ENCODE results near the gene LCN1. TPM values are rescaled to one million over a fixed set of nuclear protein-coding genes. Genes with fewer than 3 reads are reported as not detected.
A peak's percentile ranks its signal among the peaks of the same experiment; 100 is the strongest.

LCN1 gene
- total and polyA plus RNA-seq, 2 of the 8 experiments (the other 6 are each of a cell fraction or from before 2014, with no cell fraction given) = not detected

GRCh38 chr9:135517407-135517822 is 3.8 kb upstream of the LCN1 start:
- Histone ChIP-seq H3K9me3 (ENCODE audit: insufficient read depth in 2 of 2, low read depth in 1 of 2, low read length in 1 of 2) (no peaks in the 10 kb centered on the region), H2BK20ac (ENCODE audit: low read length) (no peak overlapping the region), H3K23me2 (ENCODE audit: low read depth, low read length) (no peaks in the 10 kb centered on the region; the same call in 1 of the 2 replicates), H3K27me3 (replicated peaks in 1 of 4; ENCODE audit: control insufficient read depth in 3 of 4, extremely low read depth in 1 of 4, insufficient read depth in 3 of 4, low read length in 3 of 4) (no peaks in the 10 kb centered on the region), H2AFZ (ENCODE audit: low read length) (no peak overlapping the region), H3K14ac (ENCODE audit: insufficient read length) (no peak overlapping the region), H4K5ac (ENCODE audit: insufficient read length, low read depth, low read length) (no peak overlapping the region), H2BK5ac (ENCODE audit: low read depth, low read length) (no peak overlapping the region), H3K36me3 (ENCODE audit: control insufficient read depth in 2 of 4, insufficient read depth in 4 of 4, low read length in 3 of 4) (no peaks in the 10 kb centered on the region), H3K18ac (ENCODE audit: extremely low read depth, low read length) (no peak overlapping the region), H3K4me2 (ENCODE audit: insufficient read depth in 1 of 2, low read depth in 2 of 2, low read length in 2 of 2) (no peak overlapping the region), H2BK15ac (ENCODE audit: low read length) (no peak overlapping the region), H3K9ac (replicated peaks in 1 of 4; ENCODE audit: extremely low read depth in 1 of 4, low read depth in 3 of 4, low read length in 3 of 4) (no peak overlapping the region), H2BK120ac (replicated peaks; ENCODE audit: low read depth, low read length) (no peak overlapping the region), H3K79me1 (ENCODE audit: low read depth, low read length) (no peaks in the 10 kb centered on the region), H3K56ac (replicated peaks; ENCODE audit: insufficient read length, low read depth, low read length) (no peak overlapping the region), H3K79me2 (ENCODE audit: control insufficient read depth in 1 of 2, insufficient read depth in 2 of 2, low read length in 2 of 2) (no peaks in the 10 kb centered on the region), H3K4me1 (replicated peaks in 1 of 4; ENCODE audit: control insufficient read depth in 3 of 4, insufficient read depth in 4 of 4, low read length in 3 of 4) (peaks cover 0 to 1% (median 0%) of the 10 kb centered on the region in 4 experiments; a peak in 1 of 7 replicates), H4K20me1 (replicated peaks in 1 of 2; ENCODE audit: control insufficient read depth in 1 of 2, insufficient read depth in 2 of 2, low read length in 2 of 2) (no peaks in the 10 kb centered on the region), H2AK5ac (ENCODE audit: low read depth, low read length) (no peak overlapping the region), H3K4me3 (ENCODE audit: extremely low read depth in 1 of 4, insufficient read depth in 2 of 4, low read depth in 3 of 4, low read length in 4 of 4) (no peak overlapping the region), H4K91ac (replicated peaks; ENCODE audit: insufficient read length, low read length) (no peak overlapping the region), H3K23ac (ENCODE audit: insufficient read length) (no peak overlapping the region), H4K8ac (ENCODE audit: extremely low read depth, insufficient read depth, low read length) (no peak overlapping the region), H3K27ac (ENCODE audit: low read depth, low read length) (no peak overlapping the region), H2BK12ac (ENCODE audit: low read depth, low read length) (no peak overlapping the region), H3K4ac (replicated peaks; ENCODE audit: insufficient read length, low read depth, low read length) (no peak overlapping the region)
- DNase-seq (ENCODE audit: low read depth in 1 of 2, low spot score in 2 of 2) (peak in 1 of 2 experiments; percentile 33), FAIRE-seq (no peak)
- WGBS, 2 experiments (ENCODE audit: extremely low coverage in 1 of 2, insufficient coverage in 1 of 2, insufficient read length in 1 of 2, insufficient replicate concordance in 2 of 2, low coverage in 1 of 2, low lambda C conversion rate in 2 of 2, missing lambda C conversion rate in 1 of 2) = 92% methylated on average over 24 of the region's 24 CpGs; no CpG with 5 or more reads in 1 of the 2 experiments
- POLR2A ChIA-PET (ENCODE audit: partially characterized antibody) = interaction anchor here (1.0 kb wide), 1 partner anchor 34 kb away, joined by 3 read pairs; no protein-coding TSS in a partner anchor
- CTCF ChIA-PET (ENCODE audit: partially characterized antibody) = interaction anchor here (0.8 to 1.6 kb wide), 5 partner anchors 9 to 175 kb away, joined by 3 to 7 read pairs (median 5); no protein-coding TSS in a partner anchor
- TF ChIP-seq CHD1 (IDR thresholded peaks at IDR 0.05; ENCODE audit: low read depth, low read length) = no peak
- no peak for TF ChIP-seq BACH1 (IDR thresholded peaks at IDR 0.05; ENCODE audit: low read length)
- TF ChIP-seq HDAC6 (IDR thresholded peaks at IDR 0.05; ENCODE audit: low read depth, low read length) = no peak
- TF ChIP-seq FOSL1 (IDR thresholded peaks at IDR 0.05; ENCODE audit: insufficient read depth, low read depth, low read length) = no peak
- TF ChIP-seq ATF2 (IDR thresholded peaks at IDR 0.05; ENCODE audit: low read length) = no peak

All from H1 (cell line).